H1 (cell line): Measurements from ENCODE around the gene PELI2. TPM values are rescaled to one million over a fixed set of nuclear protein-coding genes. Genes with fewer than 3 reads are reported as not detected.

ENCODE experiments used
- ATF2 ChIP-seq: IDR thresholded peaks from 2 replicates; pipeline ENCODE4 v1.6.1; 2012; ENCODE audit warnings: low read length, inconsistent platforms
- CBX5 ChIP-seq: fragments of 300-800, 300-1000 bp; sonication (generic); IDR thresholded peaks from 2 replicates; pipeline ENCODE4 v1.7.1; 2016; ENCODE audit warnings: antibody characterized with exemption, low read length, low read depth
- CEBPB ChIP-seq: IDR thresholded peaks from 2 replicates; pipeline ENCODE4 v1.6.1; 2012; ENCODE audit warnings: low read depth, low read length
- CREB1 ChIP-seq: IDR thresholded peaks from 2 replicates; pipeline ENCODE4 v1.6.1; 2012; ENCODE audit warnings: inconsistent platforms
- CTCF ChIP-seq, 3 experiments: IDR thresholded peaks; 1 replicate in 2 of 3; 2 replicates in 1 of 3; pipeline versions ENCODE4 v1.5.1 to v1.6.1; 2011; ENCODE audit warnings: low read length in 3 of 3, mild to moderate bottlenecking in 3 of 3, inconsistent platforms in 2 of 3, low read depth in 1 of 3, moderate library complexity in 1 of 3; ENCODE audit not compliant: insufficient read depth in 1 of 3; ENCODE audit errors: control extremely low read depth in 1 of 3
- E2F6 ChIP-seq: IDR thresholded peaks from 2 replicates; pipeline ENCODE4 v1.6.1; 2012; ENCODE audit warnings: inconsistent platforms
- EGR1 ChIP-seq: IDR thresholded peaks from 2 replicates; pipeline ENCODE4 v1.6.1; 2011; ENCODE audit warnings: low read depth, low read length, borderline replicate concordance
- EZH2 ChIP-seq: fragments of 200-600 bp; sonication (generic); IDR thresholded peaks from 2 replicates; pipeline ENCODE4 v1.7.1; 2012; ENCODE audit warnings: low read depth, mild to moderate bottlenecking, moderate library complexity, low read length, inconsistent platforms; ENCODE audit not compliant: severe bottlenecking
- HDAC2 ChIP-seq, 2 experiments: fragments of 300-600 bp in 1 of 2; sonication (generic) in 1 of 2; IDR thresholded peaks; 2 replicates each; pipeline ENCODE4 v1.6.1; 2011 to 2012; ENCODE audit warnings: low read depth in 2 of 2, low read length in 2 of 2, mild to moderate bottlenecking in 2 of 2, moderate library complexity in 2 of 2, borderline replicate concordance in 1 of 2, inconsistent platforms in 1 of 2
- JUN ChIP-seq: IDR thresholded peaks from 2 replicates; pipeline ENCODE4 v1.6.1; 2011; ENCODE audit warnings: low read depth, mild to moderate bottlenecking, improper control_type of control experiment, low read length
- KDM1A ChIP-seq: fragments of 200-600, 300-600 bp; sonication (generic); IDR thresholded peaks from 2 replicates; pipeline ENCODE4 v1.7.1; 2016; ENCODE audit warnings: mild to moderate bottlenecking, low read length, borderline replicate concordance
- MAX ChIP-seq: IDR thresholded peaks from 2 replicates; pipeline ENCODE4 v1.6.1; 2012; ENCODE audit warnings: inconsistent platforms
- NANOG ChIP-seq: IDR thresholded peaks from 2 replicates; pipeline ENCODE4 v1.6.1; 2011; ENCODE audit warnings: low read length, low read depth, mild to moderate bottlenecking, inconsistent platforms; ENCODE audit not compliant: insufficient read depth, poor library complexity, severe bottlenecking
- RFX5 ChIP-seq: IDR thresholded peaks from 2 replicates; pipeline ENCODE4 v1.6.1; 2011; ENCODE audit warnings: low read depth, low read length, improper control_type of control experiment, borderline replicate concordance
- SIX5 ChIP-seq: IDR thresholded peaks from 2 replicates; pipeline ENCODE4 v1.6.1; 2011; ENCODE audit warnings: mild to moderate bottlenecking, low read depth, low read length
- SUZ12 ChIP-seq: fragments of 200-600 bp; sonication (generic); IDR thresholded peaks from 2 replicates; pipeline ENCODE4 v1.6.1; 2012; ENCODE audit warnings: mild to moderate bottlenecking, inconsistent platforms, low read length, moderate library complexity, mixed read lengths
- TAF7 ChIP-seq: optimal IDR thresholded peaks from 2 replicates; pipeline ENCODE3; 2011; ENCODE audit warnings: low read depth, mild to moderate bottlenecking, inconsistent platforms, low read length, moderate library complexity, borderline replicate concordance
- YY1 ChIP-seq: IDR thresholded peaks from 2 replicates; pipeline ENCODE4 v1.6.1; 2011; ENCODE audit warnings: low read depth, mild to moderate bottlenecking, low read length
- polyA plus RNA-seq, 7 experiments: library from polyadenylated mRNA; depleted of rRNA in 3 of 7; stranded (reverse) in 5 of 7; unstranded in 2 of 7; fragments of >200 nt in 5 of 7; fragments of 200-250 nt in 2 of 7; gene quantifications; 1 replicate in 5 of 7; 2 replicates in 1 of 7; 4 replicates in 1 of 7; pipeline versions ENCODE4 v1.2.1 to v1.2.3, GENCODE V29; 2011 to 2013; ENCODE audit warnings: missing spikeins in 2 of 7, mixed read lengths in 2 of 7
- total RNA-seq: library from RNA; stranded (reverse); fragmentation: NEBNext Ultra II Directional; extraction: Animal tissue kit (Norgen Biotek cat#: 25700); gene quantifications from 2 replicates; pipeline ENCODE4 v1.2.1, GENCODE V29; 2021

Gene PELI2
- total and polyA plus RNA-seq, 2 of the 8 experiments (the other 6 are each of a cell fraction or from before 2014, with no cell fraction given), result 14.6 to 25.7 TPM

- TF ChIP-seq CTCF (IDR thresholded peaks at IDR 0.05; ENCODE audit: control extremely low read depth in 1 of 3, insufficient read depth in 1 of 3, low read depth in 1 of 3, low read length in 3 of 3), result peak in 2 of 3 experiments; percentile 4 to 17; a peak in 2 of 4 replicates
- no peak for TF ChIP-seq CBX5
- TF ChIP-seq NANOG, result no peak
- TF ChIP-seq JUN, result no peak
- peak; percentile 55; the same call in 1 of the 2 replicates for TF ChIP-seq CREB1
- peak; percentile 76 for TF ChIP-seq MAX
- no peak for TF ChIP-seq RFX5
- TF ChIP-seq EGR1, result no peak
- TF ChIP-seq CEBPB, result no peak
- peak; percentile 83 for TF ChIP-seq E2F6
- TF ChIP-seq TAF7, result peak; percentile 95
- no peak for TF ChIP-seq SIX5
- no peak for TF ChIP-seq HDAC2 (IDR thresholded peaks at IDR 0.05; ENCODE audit: borderline replicate concordance in 1 of 2, low read depth in 2 of 2, low read length in 2 of 2)
- TF ChIP-seq YY1, result no peak
- no peak for TF ChIP-seq SUZ12
- no peak for TF ChIP-seq EZH2
- no peak for TF ChIP-seq ATF2
- TF ChIP-seq KDM1A, result no peak
These were observed at the start of gene PELI2 (continued) for GRCh38 chr14:56117765-56118610.
